ENCODE measurements around the gene RARS1. TPM values are rescaled to one million over a fixed set of nuclear protein-coding genes. Genes with fewer than 3 reads are reported as not detected.

Gene RARS1
- total and polyA plus RNA-seq, 2 of the 8 experiments (the other 6 are each of a cell fraction or from before 2014, with no cell fraction given): 30.2 to 108 TPM

DNA sequence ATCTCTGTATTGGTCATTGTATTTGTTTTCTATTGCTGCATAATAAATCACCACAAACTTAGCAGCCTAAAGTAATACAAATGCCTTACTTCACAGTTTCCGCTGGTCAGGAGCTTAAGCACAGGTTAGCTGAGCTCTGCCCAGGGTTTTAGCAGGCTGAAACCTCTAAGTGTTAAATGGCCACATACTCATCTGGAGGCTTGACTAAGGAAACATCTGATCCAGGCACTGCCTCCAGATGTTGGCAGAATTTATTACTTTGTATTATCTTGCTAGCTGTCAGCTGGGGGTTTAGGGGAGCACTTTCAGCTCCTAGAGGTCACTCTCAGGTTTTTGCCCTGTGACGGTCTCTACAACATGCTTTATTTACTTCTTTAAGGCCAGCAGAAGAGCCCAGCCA is 23.2 kb upstream of the RARS1 start (continued):
- TF ChIP-seq, protein P1, sequence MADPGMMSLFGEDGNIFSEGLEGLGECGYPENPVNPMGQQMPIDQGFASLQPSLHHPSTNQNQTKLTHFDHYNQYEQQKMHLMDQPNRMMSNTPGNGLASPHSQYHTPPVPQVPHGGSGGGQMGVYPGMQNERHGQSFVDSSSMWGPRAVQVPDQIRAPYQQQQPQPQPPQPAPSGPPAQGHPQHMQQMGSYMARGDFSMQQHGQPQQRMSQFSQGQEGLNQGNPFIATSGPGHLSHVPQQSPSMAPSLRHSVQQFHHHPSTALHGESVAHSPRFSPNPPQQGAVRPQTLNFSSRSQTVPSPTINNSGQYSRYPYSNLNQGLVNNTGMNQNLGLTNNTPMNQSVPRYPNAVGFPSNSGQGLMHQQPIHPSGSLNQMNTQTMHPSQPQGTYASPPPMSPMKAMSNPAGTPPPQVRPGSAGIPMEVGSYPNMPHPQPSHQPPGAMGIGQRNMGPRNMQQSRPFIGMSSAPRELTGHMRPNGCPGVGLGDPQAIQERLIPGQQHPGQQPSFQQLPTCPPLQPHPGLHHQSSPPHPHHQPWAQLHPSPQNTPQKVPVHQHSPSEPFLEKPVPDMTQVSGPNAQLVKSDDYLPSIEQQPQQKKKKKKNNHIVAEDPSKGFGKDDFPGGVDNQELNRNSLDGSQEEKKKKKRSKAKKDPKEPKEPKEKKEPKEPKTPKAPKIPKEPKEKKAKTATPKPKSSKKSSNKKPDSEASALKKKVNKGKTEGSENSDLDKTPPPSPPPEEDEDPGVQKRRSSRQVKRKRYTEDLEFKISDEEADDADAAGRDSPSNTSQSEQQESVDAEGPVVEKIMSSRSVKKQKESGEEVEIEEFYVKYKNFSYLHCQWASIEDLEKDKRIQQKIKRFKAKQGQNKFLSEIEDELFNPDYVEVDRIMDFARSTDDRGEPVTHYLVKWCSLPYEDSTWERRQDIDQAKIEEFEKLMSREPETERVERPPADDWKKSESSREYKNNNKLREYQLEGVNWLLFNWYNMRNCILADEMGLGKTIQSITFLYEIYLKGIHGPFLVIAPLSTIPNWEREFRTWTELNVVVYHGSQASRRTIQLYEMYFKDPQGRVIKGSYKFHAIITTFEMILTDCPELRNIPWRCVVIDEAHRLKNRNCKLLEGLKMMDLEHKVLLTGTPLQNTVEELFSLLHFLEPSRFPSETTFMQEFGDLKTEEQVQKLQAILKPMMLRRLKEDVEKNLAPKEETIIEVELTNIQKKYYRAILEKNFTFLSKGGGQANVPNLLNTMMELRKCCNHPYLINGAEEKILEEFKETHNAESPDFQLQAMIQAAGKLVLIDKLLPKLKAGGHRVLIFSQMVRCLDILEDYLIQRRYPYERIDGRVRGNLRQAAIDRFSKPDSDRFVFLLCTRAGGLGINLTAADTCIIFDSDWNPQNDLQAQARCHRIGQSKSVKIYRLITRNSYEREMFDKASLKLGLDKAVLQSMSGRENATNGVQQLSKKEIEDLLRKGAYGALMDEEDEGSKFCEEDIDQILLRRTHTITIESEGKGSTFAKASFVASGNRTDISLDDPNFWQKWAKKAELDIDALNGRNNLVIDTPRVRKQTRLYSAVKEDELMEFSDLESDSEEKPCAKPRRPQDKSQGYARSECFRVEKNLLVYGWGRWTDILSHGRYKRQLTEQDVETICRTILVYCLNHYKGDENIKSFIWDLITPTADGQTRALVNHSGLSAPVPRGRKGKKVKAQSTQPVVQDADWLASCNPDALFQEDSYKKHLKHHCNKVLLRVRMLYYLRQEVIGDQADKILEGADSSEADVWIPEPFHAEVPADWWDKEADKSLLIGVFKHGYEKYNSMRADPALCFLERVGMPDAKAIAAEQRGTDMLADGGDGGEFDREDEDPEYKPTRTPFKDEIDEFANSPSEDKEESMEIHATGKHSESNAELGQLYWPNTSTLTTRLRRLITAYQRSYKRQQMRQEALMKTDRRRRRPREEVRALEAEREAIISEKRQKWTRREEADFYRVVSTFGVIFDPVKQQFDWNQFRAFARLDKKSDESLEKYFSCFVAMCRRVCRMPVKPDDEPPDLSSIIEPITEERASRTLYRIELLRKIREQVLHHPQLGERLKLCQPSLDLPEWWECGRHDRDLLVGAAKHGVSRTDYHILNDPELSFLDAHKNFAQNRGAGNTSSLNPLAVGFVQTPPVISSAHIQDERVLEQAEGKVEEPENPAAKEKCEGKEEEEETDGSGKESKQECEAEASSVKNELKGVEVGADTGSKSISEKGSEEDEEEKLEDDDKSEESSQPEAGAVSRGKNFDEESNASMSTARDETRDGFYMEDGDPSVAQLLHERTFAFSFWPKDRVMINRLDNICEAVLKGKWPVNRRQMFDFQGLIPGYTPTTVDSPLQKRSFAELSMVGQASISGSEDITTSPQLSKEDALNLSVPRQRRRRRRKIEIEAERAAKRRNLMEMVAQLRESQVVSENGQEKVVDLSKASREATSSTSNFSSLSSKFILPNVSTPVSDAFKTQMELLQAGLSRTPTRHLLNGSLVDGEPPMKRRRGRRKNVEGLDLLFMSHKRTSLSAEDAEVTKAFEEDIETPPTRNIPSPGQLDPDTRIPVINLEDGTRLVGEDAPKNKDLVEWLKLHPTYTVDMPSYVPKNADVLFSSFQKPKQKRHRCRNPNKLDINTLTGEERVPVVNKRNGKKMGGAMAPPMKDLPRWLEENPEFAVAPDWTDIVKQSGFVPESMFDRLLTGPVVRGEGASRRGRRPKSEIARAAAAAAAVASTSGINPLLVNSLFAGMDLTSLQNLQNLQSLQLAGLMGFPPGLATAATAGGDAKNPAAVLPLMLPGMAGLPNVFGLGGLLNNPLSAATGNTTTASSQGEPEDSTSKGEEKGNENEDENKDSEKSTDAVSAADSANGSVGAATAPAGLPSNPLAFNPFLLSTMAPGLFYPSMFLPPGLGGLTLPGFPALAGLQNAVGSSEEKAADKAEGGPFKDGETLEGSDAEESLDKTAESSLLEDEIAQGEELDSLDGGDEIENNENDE (IDR thresholded peaks at IDR 0.05; ENCODE audit: insufficient replicate concordance, low read length): no peak
- TF ChIP-seq CBX5 (IDR thresholded peaks at IDR 0.05; ENCODE audit: low read depth, low read length) (no peak), GABPA (IDR thresholded peaks at IDR 0.05; ENCODE audit: borderline replicate concordance, insufficient read depth, low read length) (no peak), ATF3 (IDR thresholded peaks at IDR 0.05; ENCODE audit: insufficient read depth, low read depth, low read length) (no peak), CHD2 (IDR thresholded peaks at IDR 0.05; ENCODE audit: low read length) (no peak), NANOG (IDR thresholded peaks at IDR 0.05; ENCODE audit: insufficient read depth, low read depth, low read length, poor library complexity, severe bottlenecking) (no peak), CTCF (IDR thresholded peaks at IDR 0.05; ENCODE audit: control extremely low read depth in 1 of 3, insufficient read depth in 1 of 3, low read depth in 1 of 3, low read length in 3 of 3) (no peak), BCL11A (IDR thresholded peaks at IDR 0.05; ENCODE audit: low read depth in 2 of 2, low read length in 2 of 2) (no peak)
